Measurements from ENCODE around the gene PTGES2.

PTGES2 gene

GRCh38 chr9:128148509-128149000 lies 21.0 kb upstream of the PTGES2 start:
- no peak for TF ChIP-seq CSRNP3 (CRISPR knock-in tag; IDR thresholded peaks at IDR 0.05)
- no peak for TF ChIP-seq GLIS3 (CRISPR knock-in tag; IDR thresholded peaks at IDR 0.05)
- no peak for TF ChIP-seq TOX (CRISPR knock-in tag; IDR thresholded peaks at IDR 0.05; ENCODE audit: borderline replicate concordance)
- no peak for TF ChIP-seq TCF4 (CRISPR knock-in tag; IDR thresholded peaks at IDR 0.05; ENCODE audit: borderline replicate concordance)
- no peak for TF ChIP-seq CSDC2 (CRISPR knock-in tag; IDR thresholded peaks at IDR 0.05)
- TF ChIP-seq ISL1 (CRISPR knock-in tag; IDR thresholded peaks at IDR 0.05), result no peak
- no peak for TF ChIP-seq SNAI2 (CRISPR knock-in tag; IDR thresholded peaks at IDR 0.05)
- TF ChIP-seq OSR1 (CRISPR knock-in tag; IDR thresholded peaks at IDR 0.05), result no peak
- no peak for TF ChIP-seq ZNF8 (CRISPR knock-in tag; IDR thresholded peaks at IDR 0.05)
- no peak for TF ChIP-seq TSHZ2 (CRISPR knock-in tag; IDR thresholded peaks at IDR 0.05)
- no peak for TF ChIP-seq ZC3H10 (CRISPR knock-in tag; IDR thresholded peaks at IDR 0.05)
- no peak for TF ChIP-seq ZNF565 (CRISPR knock-in tag; conservative IDR thresholded peaks at IDR 0.05; ENCODE audit: low read depth)
- no peak for TF ChIP-seq ARNTL (CRISPR knock-in tag; IDR thresholded peaks at IDR 0.05; ENCODE audit: borderline replicate concordance, low read depth)
- TF ChIP-seq RARB (CRISPR knock-in tag; IDR thresholded peaks at IDR 0.05), result no peak
- TF ChIP-seq CREB5 (CRISPR knock-in tag; IDR thresholded peaks at IDR 0.05; ENCODE audit: low read depth), result no peak
- no peak for ATAC-seq

GRCh38 chr9:128146591-128147120 lies 19.1 kb upstream of the PTGES2 start:
- TF ChIP-seq CSRNP3 (CRISPR knock-in tag; IDR thresholded peaks at IDR 0.05) (no peak), TCF4 (CRISPR knock-in tag; IDR thresholded peaks at IDR 0.05; ENCODE audit: borderline replicate concordance) (no peak), TSHZ2 (CRISPR knock-in tag; IDR thresholded peaks at IDR 0.05) (no peak), TOX (CRISPR knock-in tag; IDR thresholded peaks at IDR 0.05; ENCODE audit: borderline replicate concordance) (no peak), ZNF565 (CRISPR knock-in tag; conservative IDR thresholded peaks at IDR 0.05; ENCODE audit: low read depth) (no peak), ZNF70 (CRISPR knock-in tag; IDR thresholded peaks at IDR 0.05) (no peak), ZC3H10 (CRISPR knock-in tag; IDR thresholded peaks at IDR 0.05) (no peak), SNAI2 (CRISPR knock-in tag; IDR thresholded peaks at IDR 0.05) (no peak), OSR1 (CRISPR knock-in tag; IDR thresholded peaks at IDR 0.05) (no peak)
- no peak for ATAC-seq

- ATAC-seq, result no peak
- no peak for TF ChIP-seq ESRRG (CRISPR knock-in tag; IDR thresholded peaks at IDR 0.05)
- no peak for TF ChIP-seq ARNTL (CRISPR knock-in tag; IDR thresholded peaks at IDR 0.05; ENCODE audit: borderline replicate concordance, low read depth)
- TF ChIP-seq TCF4 (CRISPR knock-in tag; IDR thresholded peaks at IDR 0.05; ENCODE audit: borderline replicate concordance), result no peak
- TF ChIP-seq ZFP30 (CRISPR knock-in tag; IDR thresholded peaks at IDR 0.05), result no peak
- no peak for TF ChIP-seq ZNF70 (CRISPR knock-in tag; IDR thresholded peaks at IDR 0.05)
- no peak for TF ChIP-seq TSHZ2 (CRISPR knock-in tag; IDR thresholded peaks at IDR 0.05)
- TF ChIP-seq BACH2 (CRISPR knock-in tag; IDR thresholded peaks at IDR 0.05; ENCODE audit: borderline replicate concordance), result no peak
- no peak for TF ChIP-seq OSR1 (CRISPR knock-in tag; IDR thresholded peaks at IDR 0.05)
- no peak for TF ChIP-seq TOX (CRISPR knock-in tag; IDR thresholded peaks at IDR 0.05; ENCODE audit: borderline replicate concordance)
- no peak for TF ChIP-seq CSRNP3 (CRISPR knock-in tag; IDR thresholded peaks at IDR 0.05)
These were observed 18.4 kb upstream of the PTGES2 start for GRCh38 chr9:128145951-128146351.

All from SK-N-SH treated with all-trans-retinoic acid at 6 μM for 48 hours (cell line).